ENCODE measurements around the gene COG7. TPM values are rescaled to one million over a fixed set of nuclear protein-coding genes. Genes with fewer than 3 reads are reported as not detected.

The COG7 gene
- 19.6 TPM for polyA plus RNA-seq (2013, experiment 1 of 4)
- 22.3 TPM for polyA plus RNA-seq (2013, experiment 2 of 4)
- polyA plus RNA-seq (2013, experiment 3 of 4), result 18.2 TPM
- 22.0 TPM for polyA plus RNA-seq (2013, experiment 4 of 4)

GRCh38 chr16:23452572-23453337 lies at the start of gene COG7:
Gene COG7 (minus strand): TSS chr16:23453189. CDS start chr16:23452994, 195 bp downstream.
- peaks cover 6% of the 10 kb centered on the region for H3K4me1 ChIP-seq (ENCODE audit: control insufficient read depth, insufficient read depth, low read length)
- H3K36me3 ChIP-seq (ENCODE audit: control insufficient read depth, insufficient read depth, low read length), result no peaks in the 10 kb centered on the region
- H3K27me3 ChIP-seq (ENCODE audit: control insufficient read depth, insufficient read depth, low read length, poor library complexity, severe bottlenecking), result no peaks in the 10 kb centered on the region
- no peaks in the 10 kb centered on the region for H3K9me3 ChIP-seq (ENCODE audit: control insufficient read depth, low read length)
- H3K27ac ChIP-seq (ENCODE audit: insufficient read depth, low read depth, low read length, poor library complexity, severe bottlenecking), result peak within 1 kb of the TSS; percentile 76
- WGBS, 2 experiments, result 0% methylated on average over 57 of the region's 57 CpGs
- peak within 1 kb of the TSS; percentile 99 for H3K4me3 ChIP-seq (ENCODE audit: insufficient read depth, low read depth, low read length)

GRCh38 chr16:23502466-23502865 lies 49.5 kb upstream of the COG7 start:
- H3K4me3 ChIP-seq (ENCODE audit: insufficient read depth, low read depth, low read length), result no peak overlapping the region

GRCh38 chr16:23501291-23501690 lies 48.3 kb upstream of the COG7 start:
- Histone ChIP-seq H3K36me3 (ENCODE audit: control insufficient read depth, insufficient read depth, low read length) (no peaks in the 10 kb centered on the region), H3K9me3 (ENCODE audit: control insufficient read depth, low read length) (no peaks in the 10 kb centered on the region), H3K27me3 (ENCODE audit: control insufficient read depth, insufficient read depth, low read length, poor library complexity, severe bottlenecking) (no peaks in the 10 kb centered on the region), H3K4me1 (ENCODE audit: control insufficient read depth, insufficient read depth, low read length) (peaks cover 31% of the 10 kb centered on the region), H3K27ac (ENCODE audit: insufficient read depth, low read depth, low read length, poor library complexity, severe bottlenecking) (no peak overlapping the region), H3K4me3 (ENCODE audit: insufficient read depth, low read depth, low read length) (no peak overlapping the region)
- 91 to 95% methylated on average over 5 of the region's 5 CpGs for WGBS, 2 experiments

More at GRCh38 chr16:23502466-23502865, 49.5 kb upstream of the COG7 start:
- Histone ChIP-seq H3K36me3 (ENCODE audit: control insufficient read depth, insufficient read depth, low read length) (no peaks in the 10 kb centered on the region), H3K4me1 (ENCODE audit: control insufficient read depth, insufficient read depth, low read length) (peaks cover 37% of the 10 kb centered on the region), H3K9me3 (ENCODE audit: control insufficient read depth, low read length) (no peaks in the 10 kb centered on the region), H3K27ac (ENCODE audit: insufficient read depth, low read depth, low read length, poor library complexity, severe bottlenecking) (no peak overlapping the region), H3K27me3 (ENCODE audit: control insufficient read depth, insufficient read depth, low read length, poor library complexity, severe bottlenecking) (no peaks in the 10 kb centered on the region)
- WGBS, 2 experiments, result 87% methylated on average over 2 of the region's 2 CpGs

GRCh38 chr16:23500862-23501225 lies 47.9 kb upstream of the COG7 start:
- no peaks in the 10 kb centered on the region for H3K9me3 ChIP-seq (ENCODE audit: control insufficient read depth, low read length)
- no peak overlapping the region for H3K4me3 ChIP-seq (ENCODE audit: insufficient read depth, low read depth, low read length)
- no peaks in the 10 kb centered on the region for H3K27me3 ChIP-seq (ENCODE audit: control insufficient read depth, insufficient read depth, low read length, poor library complexity, severe bottlenecking)
- H3K36me3 ChIP-seq (ENCODE audit: control insufficient read depth, insufficient read depth, low read length), result peaks cover under 1% of the 10 kb centered on the region
- 65 to 73% methylated on average over 4 of the region's 4 CpGs for WGBS, 2 experiments
- no peak overlapping the region for H3K27ac ChIP-seq (ENCODE audit: insufficient read depth, low read depth, low read length, poor library complexity, severe bottlenecking)
- peaks cover 27% of the 10 kb centered on the region for H3K4me1 ChIP-seq (ENCODE audit: control insufficient read depth, insufficient read depth, low read length)

GRCh38 chr16:23500212-23500861 lies 47.3 kb upstream of the COG7 start:
- 94 to 95% methylated on average over 20 of the region's 20 CpGs for WGBS, 2 experiments
- peaks cover 5% of the 10 kb centered on the region for H3K36me3 ChIP-seq (ENCODE audit: control insufficient read depth, insufficient read depth, low read length)

GRCh38 chr16:23499801-23500200 lies 46.8 kb upstream of the COG7 start:
- Histone ChIP-seq H3K27me3 (ENCODE audit: control insufficient read depth, insufficient read depth, low read length, poor library complexity, severe bottlenecking) (no peaks in the 10 kb centered on the region), H3K27ac (ENCODE audit: insufficient read depth, low read depth, low read length, poor library complexity, severe bottlenecking) (no peak overlapping the region), H3K9me3 (ENCODE audit: control insufficient read depth, low read length) (no peaks in the 10 kb centered on the region), H3K4me1 (ENCODE audit: control insufficient read depth, insufficient read depth, low read length) (peaks cover 19% of the 10 kb centered on the region), H3K36me3 (ENCODE audit: control insufficient read depth, insufficient read depth, low read length) (peaks cover 8% of the 10 kb centered on the region), H3K4me3 (ENCODE audit: insufficient read depth, low read depth, low read length) (no peak overlapping the region)
- 82 to 90% methylated on average over 7 of the region's 7 CpGs for WGBS, 2 experiments

More at GRCh38 chr16:23500212-23500861, 47.3 kb upstream of the COG7 start:
- Histone ChIP-seq H3K27me3 (ENCODE audit: control insufficient read depth, insufficient read depth, low read length, poor library complexity, severe bottlenecking) (no peaks in the 10 kb centered on the region), H3K9me3 (ENCODE audit: control insufficient read depth, low read length) (no peaks in the 10 kb centered on the region), H3K27ac (ENCODE audit: insufficient read depth, low read depth, low read length, poor library complexity, severe bottlenecking) (no peak overlapping the region), H3K4me3 (ENCODE audit: insufficient read depth, low read depth, low read length) (no peak overlapping the region), H3K4me1 (ENCODE audit: control insufficient read depth, insufficient read depth, low read length) (peaks cover 24% of the 10 kb centered on the region)

GRCh38 chr16:23498863-23499262 lies 45.9 kb upstream of the COG7 start:
- Histone ChIP-seq H3K4me1 (ENCODE audit: control insufficient read depth, insufficient read depth, low read length) (peaks cover 10% of the 10 kb centered on the region), H3K36me3 (ENCODE audit: control insufficient read depth, insufficient read depth, low read length) (peaks cover 16% of the 10 kb centered on the region), H3K27ac (ENCODE audit: insufficient read depth, low read depth, low read length, poor library complexity, severe bottlenecking) (no peak overlapping the region), H3K9me3 (ENCODE audit: control insufficient read depth, low read length) (no peaks in the 10 kb centered on the region), H3K27me3 (ENCODE audit: control insufficient read depth, insufficient read depth, low read length, poor library complexity, severe bottlenecking) (no peaks in the 10 kb centered on the region), H3K4me3 (ENCODE audit: insufficient read depth, low read depth, low read length) (no peak overlapping the region)
- 94% methylated on average over 11 of the region's 11 CpGs for WGBS, 2 experiments

- Histone ChIP-seq H3K27me3 (ENCODE audit: control insufficient read depth, insufficient read depth, low read length, poor library complexity, severe bottlenecking) (no peaks in the 10 kb centered on the region), H3K27ac (ENCODE audit: insufficient read depth, low read depth, low read length, poor library complexity, severe bottlenecking) (no peak overlapping the region), H3K4me1 (ENCODE audit: control insufficient read depth, insufficient read depth, low read length) (peaks cover 2% of the 10 kb centered on the region), H3K9me3 (ENCODE audit: control insufficient read depth, low read length) (no peaks in the 10 kb centered on the region), H3K4me3 (ENCODE audit: insufficient read depth, low read depth, low read length) (no peak overlapping the region), H3K36me3 (ENCODE audit: control insufficient read depth, insufficient read depth, low read length) (peaks cover 30% of the 10 kb centered on the region)
- 93 to 95% methylated on average over 6 of the region's 6 CpGs for WGBS, 2 experiments
Observed at GRCh38 chr16:23497543-23497868, 44.5 kb upstream of the COG7 start.

- Histone ChIP-seq H3K27me3 (ENCODE audit: control insufficient read depth, insufficient read depth, low read length, poor library complexity, severe bottlenecking) (no peaks in the 10 kb centered on the region), H3K4me1 (ENCODE audit: control insufficient read depth, insufficient read depth, low read length) (no peaks in the 10 kb centered on the region), H3K9me3 (ENCODE audit: control insufficient read depth, low read length) (no peaks in the 10 kb centered on the region), H3K4me3 (ENCODE audit: insufficient read depth, low read depth, low read length) (no peak overlapping the region), H3K27ac (ENCODE audit: insufficient read depth, low read depth, low read length, poor library complexity, severe bottlenecking) (peak overlapping the region; percentile 16), H3K36me3 (ENCODE audit: control insufficient read depth, insufficient read depth, low read length) (peaks cover 35% of the 10 kb centered on the region)
- WGBS, 2 experiments, result 87 to 89% methylated on average over 12 of the region's 12 CpGs
Observed at GRCh38 chr16:23496821-23497542, 44.0 kb upstream of the COG7 start.

GRCh38 chr16:23495671-23496070 lies 42.7 kb upstream of the COG7 start:
- H3K27me3 ChIP-seq (ENCODE audit: control insufficient read depth, insufficient read depth, low read length, poor library complexity, severe bottlenecking), result no peaks in the 10 kb centered on the region
- no peaks in the 10 kb centered on the region for H3K4me1 ChIP-seq (ENCODE audit: control insufficient read depth, insufficient read depth, low read length)
- no peak overlapping the region for H3K27ac ChIP-seq (ENCODE audit: insufficient read depth, low read depth, low read length, poor library complexity, severe bottlenecking)
- peaks cover 47% of the 10 kb centered on the region for H3K36me3 ChIP-seq (ENCODE audit: control insufficient read depth, insufficient read depth, low read length)
- H3K9me3 ChIP-seq (ENCODE audit: control insufficient read depth, low read length), result no peaks in the 10 kb centered on the region
- 94 to 97% methylated on average over 3 to 4 of the region's 4 CpGs for WGBS, 2 experiments
- no peak overlapping the region for H3K4me3 ChIP-seq (ENCODE audit: insufficient read depth, low read depth, low read length)
